HCT116 (cell line): ENCODE results near the gene TRIM14. TPM values are rescaled to one million over a fixed set of nuclear protein-coding genes. Genes with fewer than 3 reads are reported as not detected.

Experiments used
- ATAC-seq: fragments of 200-7000 bp; cut with Tn5 transposase; 2 replicates; pipeline ENCODE4 v1.9.1; 2020; ENCODE audit warnings: mild to moderate bottlenecking, moderate library complexity
- BruUV-seq: library from RNA; stranded (reverse); fragments of 400-500 nt; replicated peaks from 2 replicates; lab custom pipeline; 2021; lab: Mats Ljungman, UMichigan
- CTCF ChIA-PET: fragments of 300-600 bp; sonication (Branson Sonifier 250); formaldehyde crosslinking; loops from one replicate; lab custom pipeline; 2021; ENCODE audit warnings: antibody characterized with exemption; lab: Charles Lee
- POLR2A ChIA-PET: fragments of 300-600, 350-600 bp; sonication (Branson Sonifier 250); formaldehyde crosslinking; loops from one replicate; lab custom pipeline; 2021; ENCODE audit warnings: antibody characterized with exemption; lab: Charles Lee
- RAD21 ChIA-PET, 2 experiments: fragments of 300-600 bp; sonication (Branson Sonifier 250); formaldehyde crosslinking; loops; one replicate each; lab custom pipeline; 2023; ENCODE audit warnings: low total read pairs in 2 of 2; ENCODE audit not compliant: uncharacterized antibody in 2 of 2, unreplicated experiment in 2 of 2, low non-redundant PET in 1 of 2; lab: Charles Lee
- DNase-seq: peaks from one replicate; pipeline ENCODE4 v3.0.0-alpha.2; 2010; ENCODE audit warnings: low read depth, low spot score
- H2AFZ ChIP-seq: fragments of 200-600 bp; shearing (Covaris generic), sonication (generic); 2 replicates; pipeline ENCODE4 v1.6.1; 2017; ENCODE audit warnings: low read depth, mixed run types, mixed read lengths, antibody characterized with exemption, low read length; ENCODE audit not compliant: poor library complexity, severe bottlenecking
- H3K27ac ChIP-seq: 2 replicates; pipeline ENCODE4 v1.5.1; 2012; ENCODE audit warnings: low read depth, low read length
- H3K27me3 ChIP-seq: fragments of 200-600 bp; sonication (generic); 2 replicates; pipeline ENCODE4 v1.6.1; 2016; ENCODE audit warnings: mixed run types, low read length, mixed read lengths; ENCODE audit not compliant: insufficient read depth
- H3K36me3 ChIP-seq, 2 experiments: fragments of 200-500 bp in 1 of 2; fragments of 200-600 bp in 1 of 2; sonication (Bioruptor generic) in 1 of 2; sonication (generic) in 1 of 2; 2 replicates each; pipeline versions ENCODE4 v1.5.1 to v1.6.1; 2014 to 2016; ENCODE audit warnings: low read length in 2 of 2, inconsistent platforms in 1 of 2, mixed read lengths in 1 of 2, mixed run types in 1 of 2; ENCODE audit not compliant: insufficient read depth in 2 of 2, control insufficient read depth in 1 of 2
- H3K4me1 ChIP-seq, 2 experiments: fragments of 200-600 bp in 1 of 2; sonication (generic) in 1 of 2; 2 replicates each; pipeline versions ENCODE4 v1.5.1 to v1.6.1; 2012 to 2017; ENCODE audit warnings: low read length in 2 of 2, inconsistent platforms in 1 of 2, mild to moderate bottlenecking in 1 of 2, mixed read lengths in 1 of 2, mixed run types in 1 of 2, moderate library complexity in 1 of 2; ENCODE audit not compliant: insufficient read depth in 2 of 2, control insufficient read depth in 1 of 2
- H3K4me2 ChIP-seq: fragments of 200-600 bp; sonication (generic); 2 replicates; pipeline ENCODE4 v1.6.1; 2017; ENCODE audit warnings: mixed run types, low read length, mixed read lengths
- H3K4me3 ChIP-seq, 2 experiments: fragments of 200-600 bp in 1 of 2; sonication (generic) in 1 of 2; replicated peaks in 1 of 2; 2 replicates each; pipeline ENCODE4 v1.5.1; 2011 to 2016; ENCODE audit warnings: low read length in 2 of 2, control low read depth in 1 of 2, low read depth in 1 of 2, mild to moderate bottlenecking in 1 of 2, mixed read lengths in 1 of 2, mixed run types in 1 of 2
- H3K79me2 ChIP-seq: fragments of 200-600 bp; sonication (generic); 2 replicates; pipeline ENCODE4 v1.6.1; 2017; ENCODE audit warnings: mild to moderate bottlenecking, mixed run types, low read length, moderate library complexity, mixed read lengths; ENCODE audit not compliant: insufficient read depth
- H3K9ac ChIP-seq: fragments of 200-600 bp; sonication (generic); 2 replicates; pipeline ENCODE4 v1.6.1; 2016; ENCODE audit warnings: low read length, mixed read lengths
- H3K9me2 ChIP-seq: fragments of 200-600 bp; sonication (generic), shearing (Covaris generic); 2 replicates; pipeline ENCODE4 v1.6.1; 2017; ENCODE audit warnings: mixed run types, mild to moderate bottlenecking, moderate library complexity; ENCODE audit not compliant: insufficient read depth
- H3K9me3 ChIP-seq, 2 experiments: fragments of 200-500 bp in 1 of 2; fragments of 200-600 bp in 1 of 2; sonication (Bioruptor generic) in 1 of 2; sonication (generic) in 1 of 2; 2 replicates each; pipeline ENCODE4 v1.6.1; 2014 to 2017; ENCODE audit warnings: low read length in 2 of 2, mixed read lengths in 2 of 2, inconsistent platforms in 1 of 2, low read depth in 1 of 2, mild to moderate bottlenecking in 1 of 2, mixed run types in 1 of 2, moderate library complexity in 1 of 2; ENCODE audit not compliant: control insufficient read depth in 1 of 2, insufficient read depth in 1 of 2
- H4K20me1 ChIP-seq: fragments of 200-600 bp; sonication (generic), shearing (Covaris generic); 2 replicates; pipeline ENCODE4 v1.6.1; 2017; ENCODE audit warnings: mixed run types, mild to moderate bottlenecking, moderate library complexity; ENCODE audit not compliant: insufficient read depth
- CBX3 ChIP-seq: IDR thresholded peaks from 2 replicates; pipeline ENCODE4 v1.6.1; 2012; ENCODE audit warnings: low read depth
- EGR1 ChIP-seq: IDR thresholded peaks from 2 replicates; pipeline ENCODE4 v1.6.1; 2012; ENCODE audit warnings: low read depth
- ELF1 ChIP-seq: IDR thresholded peaks from 2 replicates; pipeline ENCODE4 v1.6.1; 2012; ENCODE audit warnings: low read depth, borderline replicate concordance
- EZH2phosphoT487 ChIP-seq: fragments of 200-600 bp; IDR thresholded peaks from 2 replicates; pipeline ENCODE4 v1.6.1; 2018; ENCODE audit warnings: antibody characterized with exemption, borderline replicate concordance
- FOSL1 ChIP-seq: IDR thresholded peaks from 2 replicates; pipeline ENCODE4 v1.6.1; 2012; ENCODE audit warnings: low read depth
- POLR2A ChIP-seq: IDR thresholded peaks from 2 replicates; pipeline ENCODE4 v1.7.0; 2011; ENCODE audit warnings: borderline replicate concordance; ENCODE audit not compliant: insufficient read depth, insufficient read length; ENCODE audit errors: extremely low read depth
- POLR2AphosphoS5 ChIP-seq: IDR thresholded peaks from 2 replicates; pipeline ENCODE4 v1.6.1; 2011; ENCODE audit warnings: mild to moderate bottlenecking, low read depth, low read length, moderate library complexity
- RAD21 ChIP-seq: IDR thresholded peaks from 2 replicates; pipeline ENCODE4 v1.6.1; 2012; ENCODE audit warnings: low read depth, mild to moderate bottlenecking
- SP1 ChIP-seq: IDR thresholded peaks from 2 replicates; pipeline ENCODE4 v1.6.1; 2012; ENCODE audit warnings: low read depth
- SRF ChIP-seq: IDR thresholded peaks from 2 replicates; pipeline ENCODE4 v1.6.1; 2012; ENCODE audit warnings: low read depth
- TCF7L2 ChIP-seq: IDR thresholded peaks from 2 replicates; pipeline ENCODE4 v1.7.0; 2011; ENCODE audit warnings: borderline replicate concordance, inconsistent platforms; ENCODE audit not compliant: insufficient read depth, insufficient read length; ENCODE audit errors: extremely low read depth
- YY1 ChIP-seq: IDR thresholded peaks from 2 replicates; pipeline ENCODE4 v1.6.1; 2011; ENCODE audit warnings: low read length, low read depth, moderate library complexity, mild to moderate bottlenecking; ENCODE audit not compliant: insufficient replicate concordance; ENCODE audit errors: extremely low read depth
- ZFX ChIP-seq: fragments of 450-650 bp; IDR thresholded peaks from 2 replicates; pipeline ENCODE4 v1.6.1; 2017
- ZNF274 ChIP-seq: fragments of 200-500 bp; sonication (Bioruptor generic); IDR thresholded peaks from 2 replicates; pipeline ENCODE4 v1.6.1; 2014; ENCODE audit warnings: mild to moderate bottlenecking, low read depth, low read length, inconsistent platforms
- intact Hi-C: fragments of 100-400 bp; cut with micrococcal nuclease; formaldehyde crosslinking; loops from 2 replicates; pipeline ENCODE4 v1.10.0; 2022
- total RNA-seq: library from RNA; stranded (reverse); gene quantifications from one replicate; pipeline ENCODE4 v1.2.1, GENCODE V29; 2021; ENCODE audit not compliant: unreplicated experiment
- TF ChIP-seq, protein P1 (sequence below): IDR thresholded peaks from 2 replicates; pipeline ENCODE4 v1.6.1; 2012
- TF ChIP-seq, protein P2 (sequence below): IDR thresholded peaks from 2 replicates; pipeline ENCODE4 v1.6.1; 2011; ENCODE audit warnings: mild to moderate bottlenecking, low read length, moderate library complexity; ENCODE audit not compliant: insufficient replicate concordance; ENCODE audit errors: extremely low read depth
- TF ChIP-seq, protein P3 (sequence below): IDR thresholded peaks from 2 replicates; pipeline ENCODE4 v1.6.1; 2012; ENCODE audit warnings: low read depth

Gene TRIM14
- total RNA-seq, 1 experiment from 2014 or later = 24.4 TPM

- RAD21 ChIA-PET = no interaction called here
- Histone ChIP-seq H3K36me3 (peaks cover 12 to 19% of the 10 kb centered on the region in 2 experiments; a peak in 3 of 4 replicates), H3K4me2 (peak overlapping the region; percentile 86), H3K79me2 (peaks cover 67% of the 10 kb centered on the region), H3K4me1 (peaks cover 9 to 33% of the 10 kb centered on the region in 2 experiments; a peak in 3 of 4 replicates), H3K27me3 (no peaks in the 10 kb centered on the region), H3K27ac (peak overlapping the region; percentile 78), H4K20me1 (no peaks in the 10 kb centered on the region), H2AFZ (no peak overlapping the region), H3K4me3 (peak overlapping the region; percentile 73 to 91), H3K9ac (peak overlapping the region; percentile 82), H3K9me3 (no peaks in the 10 kb centered on the region), H3K9me2 (no peaks in the 10 kb centered on the region)
- TF ChIP-seq RAD21 = no peak
- no peak for TF ChIP-seq SP1
- TF ChIP-seq, protein P1, sequence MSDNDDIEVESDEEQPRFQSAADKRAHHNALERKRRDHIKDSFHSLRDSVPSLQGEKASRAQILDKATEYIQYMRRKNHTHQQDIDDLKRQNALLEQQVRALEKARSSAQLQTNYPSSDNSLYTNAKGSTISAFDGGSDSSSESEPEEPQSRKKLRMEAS = no peak
- TF ChIP-seq EZH2phosphoT487 = no peak
- no peak for TF ChIP-seq EGR1
- TF ChIP-seq POLR2A = no peak
- TF ChIP-seq TCF7L2 = no peak
- no peak for TF ChIP-seq ZNF274
- TF ChIP-seq SRF = no peak
- no peak for TF ChIP-seq POLR2AphosphoS5
- TF ChIP-seq CBX3 = no peak
- TF ChIP-seq, protein P2, sequence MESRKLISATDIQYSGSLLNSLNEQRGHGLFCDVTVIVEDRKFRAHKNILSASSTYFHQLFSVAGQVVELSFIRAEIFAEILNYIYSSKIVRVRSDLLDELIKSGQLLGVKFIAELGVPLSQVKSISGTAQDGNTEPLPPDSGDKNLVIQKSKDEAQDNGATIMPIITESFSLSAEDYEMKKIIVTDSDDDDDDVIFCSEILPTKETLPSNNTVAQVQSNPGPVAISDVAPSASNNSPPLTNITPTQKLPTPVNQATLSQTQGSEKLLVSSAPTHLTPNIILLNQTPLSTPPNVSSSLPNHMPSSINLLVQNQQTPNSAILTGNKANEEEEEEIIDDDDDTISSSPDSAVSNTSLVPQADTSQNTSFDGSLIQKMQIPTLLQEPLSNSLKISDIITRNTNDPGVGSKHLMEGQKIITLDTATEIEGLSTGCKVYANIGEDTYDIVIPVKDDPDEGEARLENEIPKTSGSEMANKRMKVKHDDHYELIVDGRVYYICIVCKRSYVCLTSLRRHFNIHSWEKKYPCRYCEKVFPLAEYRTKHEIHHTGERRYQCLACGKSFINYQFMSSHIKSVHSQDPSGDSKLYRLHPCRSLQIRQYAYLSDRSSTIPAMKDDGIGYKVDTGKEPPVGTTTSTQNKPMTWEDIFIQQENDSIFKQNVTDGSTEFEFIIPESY = no peak
- peak; percentile 21; the same call in 1 of the 2 replicates for TF ChIP-seq ZFX
- TF ChIP-seq, protein P3, sequence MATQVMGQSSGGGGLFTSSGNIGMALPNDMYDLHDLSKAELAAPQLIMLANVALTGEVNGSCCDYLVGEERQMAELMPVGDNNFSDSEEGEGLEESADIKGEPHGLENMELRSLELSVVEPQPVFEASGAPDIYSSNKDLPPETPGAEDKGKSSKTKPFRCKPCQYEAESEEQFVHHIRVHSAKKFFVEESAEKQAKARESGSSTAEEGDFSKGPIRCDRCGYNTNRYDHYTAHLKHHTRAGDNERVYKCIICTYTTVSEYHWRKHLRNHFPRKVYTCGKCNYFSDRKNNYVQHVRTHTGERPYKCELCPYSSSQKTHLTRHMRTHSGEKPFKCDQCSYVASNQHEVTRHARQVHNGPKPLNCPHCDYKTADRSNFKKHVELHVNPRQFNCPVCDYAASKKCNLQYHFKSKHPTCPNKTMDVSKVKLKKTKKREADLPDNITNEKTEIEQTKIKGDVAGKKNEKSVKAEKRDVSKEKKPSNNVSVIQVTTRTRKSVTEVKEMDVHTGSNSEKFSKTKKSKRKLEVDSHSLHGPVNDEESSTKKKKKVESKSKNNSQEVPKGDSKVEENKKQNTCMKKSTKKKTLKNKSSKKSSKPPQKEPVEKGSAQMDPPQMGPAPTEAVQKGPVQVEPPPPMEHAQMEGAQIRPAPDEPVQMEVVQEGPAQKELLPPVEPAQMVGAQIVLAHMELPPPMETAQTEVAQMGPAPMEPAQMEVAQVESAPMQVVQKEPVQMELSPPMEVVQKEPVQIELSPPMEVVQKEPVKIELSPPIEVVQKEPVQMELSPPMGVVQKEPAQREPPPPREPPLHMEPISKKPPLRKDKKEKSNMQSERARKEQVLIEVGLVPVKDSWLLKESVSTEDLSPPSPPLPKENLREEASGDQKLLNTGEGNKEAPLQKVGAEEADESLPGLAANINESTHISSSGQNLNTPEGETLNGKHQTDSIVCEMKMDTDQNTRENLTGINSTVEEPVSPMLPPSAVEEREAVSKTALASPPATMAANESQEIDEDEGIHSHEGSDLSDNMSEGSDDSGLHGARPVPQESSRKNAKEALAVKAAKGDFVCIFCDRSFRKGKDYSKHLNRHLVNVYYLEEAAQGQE = no peak
- TF ChIP-seq ELF1 = no peak
- peak; percentile 7 for TF ChIP-seq YY1
- TF ChIP-seq FOSL1 = no peak
- POLR2A ChIA-PET = interaction anchor here (1.0 to 4.4 kb wide), 8 partner anchors 11 to 202 kb away, joined by 3 to 73 read pairs (median 4); partner anchors contain the start of gene TBC1D2
- TSS peak; percentile 54 for BruUV-seq
- ATAC-seq = no peak
- CTCF ChIA-PET = interaction anchor here (1.3 to 1.8 kb wide), 2 partner anchors 12 to 22 kb away, joined by 5 to 8 read pairs; no protein-coding TSS in a partner anchor
- intact Hi-C loops = no loop called here
- DNase-seq = no peak
Observed at GRCh38 chr9:98057138-98057799, 61.8 kb downstream of the TRIM14 start.
